HG02610 (cell line): ENCODE data around the gene HIRIP3.
"Not testable (repeated sequence)": the region's sequence is repeated elsewhere in the genome, so short reads cannot be mapped to it uniquely, and the experiment has no call there.

Experiments used
- ATAC-seq: cut with Tn5 transposase; IDR thresholded peaks from one replicate; pipeline ENCODE4 v1.9.1; 2021; ENCODE audit warnings: mild to moderate bottlenecking, moderate library complexity; ENCODE audit not compliant: unreplicated experiment

The HIRIP3 gene

DNA sequence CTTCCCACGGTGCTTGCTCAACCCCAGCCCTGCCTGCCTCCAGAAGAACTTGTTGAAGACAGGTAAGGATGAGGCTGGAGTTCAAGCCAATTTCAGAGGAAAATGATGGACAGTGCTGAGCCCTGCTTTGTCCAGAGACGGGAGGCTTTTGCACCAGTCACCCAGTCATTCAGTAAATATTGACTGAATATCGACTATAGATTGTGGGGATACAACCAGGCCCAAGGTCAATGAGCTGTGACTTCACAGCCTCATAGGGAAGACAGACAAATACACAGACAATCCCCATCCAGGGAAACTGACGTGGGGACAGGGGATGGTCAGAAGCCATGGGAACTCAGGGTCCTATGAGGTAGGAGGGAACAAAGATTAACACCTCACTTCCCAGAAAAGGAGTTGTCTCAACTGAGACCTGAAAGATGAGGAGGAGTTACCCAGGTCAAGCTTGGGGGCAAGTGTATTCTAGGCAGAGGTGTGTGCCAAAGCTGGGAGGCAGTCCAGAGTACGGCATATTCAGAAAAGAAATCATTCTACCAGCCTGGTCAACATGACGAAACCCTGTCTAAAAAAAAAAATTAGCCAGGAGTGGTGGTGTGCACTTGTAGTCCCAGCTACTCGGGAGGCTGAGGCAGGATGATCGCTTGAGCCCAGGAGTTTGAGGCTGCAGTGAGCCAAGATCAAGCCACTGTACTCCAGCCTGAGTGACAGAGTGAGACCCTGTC is 21.3 kb upstream of the HIRIP3 start:
- no peak for ATAC-seq

DNA sequence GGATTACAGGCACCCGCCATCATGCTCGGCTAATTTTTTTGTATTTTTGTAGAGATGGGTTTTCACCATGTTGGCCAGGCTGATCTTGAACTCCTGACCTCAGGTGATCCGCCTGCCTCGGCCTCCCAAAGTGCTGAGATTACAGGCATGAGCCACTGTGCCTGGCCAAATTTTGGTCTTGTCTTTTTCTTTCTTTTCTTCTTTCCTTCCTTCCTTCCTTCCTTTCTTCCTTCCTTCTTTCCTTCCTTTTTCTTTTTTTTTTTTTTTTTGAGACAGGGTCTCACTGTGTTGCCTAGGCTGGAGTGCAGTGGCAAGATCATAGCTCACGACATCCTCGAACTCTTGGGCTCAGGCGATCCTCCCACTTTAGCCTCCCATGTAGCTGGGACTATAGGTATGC is 20.0 kb upstream of the HIRIP3 start:
- ATAC-seq, result not testable (repeated sequence)

GRCh38 chr16:30012598-30012997 is 17.2 kb upstream of the HIRIP3 start:
- not testable (repeated sequence) for ATAC-seq

GRCh38 chr16:30011714-30012504 is 16.5 kb upstream of the HIRIP3 start:
- no peak for ATAC-seq

DNA sequence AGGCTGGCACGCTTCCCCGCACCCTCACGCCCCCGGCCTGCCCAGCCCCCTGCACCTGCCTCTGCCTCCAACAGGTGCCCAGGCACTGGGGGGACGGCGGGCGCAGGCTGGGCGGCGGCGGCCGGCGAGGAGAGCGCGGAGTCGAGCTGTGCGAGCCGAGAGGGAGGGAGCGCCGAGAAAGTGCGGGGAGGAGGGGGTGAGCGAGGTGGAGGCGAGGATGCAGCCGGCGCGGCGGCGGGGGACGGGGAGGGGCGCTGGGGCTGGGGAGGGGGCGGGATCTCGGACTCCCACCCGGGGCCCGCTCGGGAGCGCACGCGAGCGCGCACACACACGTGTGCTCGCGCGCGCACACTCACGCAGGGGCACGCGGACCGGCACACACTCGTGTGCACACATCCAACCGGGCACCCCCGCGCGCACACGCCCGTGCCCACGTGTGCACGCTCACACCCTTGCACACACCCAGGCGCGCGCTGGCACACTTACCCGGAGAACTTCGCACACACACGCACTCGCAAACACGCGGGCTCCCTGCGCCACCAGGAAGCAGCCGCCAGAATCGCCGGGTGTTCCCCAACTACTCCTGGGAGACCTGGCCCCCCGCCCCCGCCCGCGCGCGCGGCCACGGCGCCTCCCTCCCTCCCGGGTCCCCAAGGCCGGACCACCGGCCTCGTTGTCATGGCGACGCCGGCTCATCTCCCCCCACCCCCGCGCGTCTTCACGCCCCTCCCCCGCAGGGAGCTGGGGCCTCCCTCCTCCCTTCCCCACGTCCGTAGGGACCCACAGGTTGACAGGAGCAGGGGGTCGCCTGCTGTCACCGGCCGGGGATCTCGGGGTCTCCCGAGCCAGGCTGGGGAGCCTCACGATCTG is 15.7 kb upstream of the HIRIP3 start, which contains the start of gene DOC2A:
Gene DOC2A (minus strand): TSS at position 184 of the 870 bp plus-strand sequence. CDS start 805 bp downstream, outside the sequence.
- ATAC-seq, result no peak

GRCh38 chr16:30009990-30010843 is 14.8 kb upstream of the HIRIP3 start:
- no peak for ATAC-seq

GRCh38 chr16:30009085-30009862 is 13.9 kb upstream of the HIRIP3 start:
- no peak for ATAC-seq

GRCh38 chr16:30007378-30007895 is 12.0 kb upstream of the HIRIP3 start:
- ATAC-seq, result no peak

GRCh38 chr16:30006659-30007377 is 11.4 kb upstream of the HIRIP3 start:
- no peak for ATAC-seq

GRCh38 chr16:30006095-30006473 is 10.7 kb upstream of the HIRIP3 start:
- ATAC-seq, result no peak

DNA sequence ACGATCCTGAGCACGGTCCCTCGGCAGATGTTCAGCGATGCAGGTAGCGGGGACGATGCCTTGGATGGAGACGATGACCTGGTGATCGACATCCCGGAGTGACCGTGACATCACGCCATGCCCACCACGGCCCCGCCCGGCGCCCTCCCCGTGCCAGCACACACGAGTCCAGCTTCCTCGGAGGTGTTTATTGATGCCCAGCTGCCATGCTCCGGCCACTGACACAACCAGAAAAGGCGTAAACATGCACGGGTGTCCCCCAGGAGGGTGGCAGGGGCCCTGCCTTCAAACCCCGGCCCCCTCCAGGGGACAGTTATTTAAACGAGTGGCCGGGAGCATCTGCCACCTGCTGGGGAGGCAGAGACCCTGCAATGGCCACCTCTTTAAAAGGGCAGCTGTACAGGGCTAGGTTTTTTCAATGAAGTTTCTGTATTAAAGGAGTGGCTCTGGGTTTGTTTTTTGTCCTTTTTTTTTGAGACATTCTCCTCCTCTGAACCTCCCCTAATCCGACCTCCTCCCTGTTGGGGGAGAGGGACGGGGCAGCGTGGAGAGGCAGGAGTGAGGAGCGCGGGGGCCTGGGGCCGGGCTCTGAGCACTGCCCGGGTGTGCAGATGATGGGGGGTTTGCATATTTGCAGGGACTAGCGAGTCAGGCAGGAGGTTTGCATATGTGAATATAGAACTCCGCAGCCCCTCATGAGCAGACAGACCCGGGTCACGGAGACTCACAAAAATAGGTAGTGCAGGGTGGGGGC is 10.1 kb upstream of the HIRIP3 start:
- ATAC-seq, result no peak

DNA sequence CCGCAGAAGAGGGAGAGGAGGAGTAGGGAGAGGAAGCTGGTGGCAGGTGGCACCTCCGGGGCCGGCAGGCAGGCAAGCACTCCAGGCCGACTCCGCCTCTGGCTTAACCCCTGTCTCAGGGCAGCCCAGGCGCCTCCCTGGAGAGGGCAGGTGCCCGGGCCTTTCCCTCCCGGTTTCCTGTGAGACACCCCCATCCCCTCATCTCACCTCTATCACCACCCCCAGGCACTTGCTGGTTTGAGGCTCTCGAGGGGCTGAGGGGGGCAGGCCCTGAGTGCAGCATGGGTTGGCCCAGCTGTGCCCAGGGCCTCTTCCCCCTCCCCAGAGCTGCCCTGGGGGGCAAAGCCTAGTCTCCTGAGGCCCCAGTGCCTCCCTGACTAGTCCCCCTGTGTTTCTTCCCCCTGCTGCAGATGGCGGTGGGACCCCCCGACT is 9.4 kb upstream of the HIRIP3 start:
- ATAC-seq, result no peak

DNA sequence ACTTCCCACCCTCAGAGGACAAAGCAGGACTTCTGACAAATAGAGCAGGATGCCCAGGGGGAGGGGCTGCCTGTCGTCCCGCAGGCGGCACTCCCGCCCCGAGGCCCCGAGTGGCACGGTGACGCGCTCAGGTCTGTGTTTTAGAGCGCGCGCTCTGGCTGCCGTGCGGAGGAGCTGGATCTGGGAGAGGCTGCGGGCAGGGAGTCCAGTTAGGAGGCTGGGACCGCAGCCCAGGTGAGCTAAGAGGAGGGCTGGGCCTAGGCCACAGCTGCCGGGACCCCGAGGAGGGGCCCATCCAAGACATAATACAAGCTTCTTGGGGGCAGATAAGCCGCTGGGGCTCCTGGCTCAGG is 9.0 kb upstream of the HIRIP3 start:
- ATAC-seq, result no peak

- no peak for ATAC-seq
These were observed 8.4 kb upstream of the HIRIP3 start for GRCh38 chr16:30003670-30004423.

DNA sequence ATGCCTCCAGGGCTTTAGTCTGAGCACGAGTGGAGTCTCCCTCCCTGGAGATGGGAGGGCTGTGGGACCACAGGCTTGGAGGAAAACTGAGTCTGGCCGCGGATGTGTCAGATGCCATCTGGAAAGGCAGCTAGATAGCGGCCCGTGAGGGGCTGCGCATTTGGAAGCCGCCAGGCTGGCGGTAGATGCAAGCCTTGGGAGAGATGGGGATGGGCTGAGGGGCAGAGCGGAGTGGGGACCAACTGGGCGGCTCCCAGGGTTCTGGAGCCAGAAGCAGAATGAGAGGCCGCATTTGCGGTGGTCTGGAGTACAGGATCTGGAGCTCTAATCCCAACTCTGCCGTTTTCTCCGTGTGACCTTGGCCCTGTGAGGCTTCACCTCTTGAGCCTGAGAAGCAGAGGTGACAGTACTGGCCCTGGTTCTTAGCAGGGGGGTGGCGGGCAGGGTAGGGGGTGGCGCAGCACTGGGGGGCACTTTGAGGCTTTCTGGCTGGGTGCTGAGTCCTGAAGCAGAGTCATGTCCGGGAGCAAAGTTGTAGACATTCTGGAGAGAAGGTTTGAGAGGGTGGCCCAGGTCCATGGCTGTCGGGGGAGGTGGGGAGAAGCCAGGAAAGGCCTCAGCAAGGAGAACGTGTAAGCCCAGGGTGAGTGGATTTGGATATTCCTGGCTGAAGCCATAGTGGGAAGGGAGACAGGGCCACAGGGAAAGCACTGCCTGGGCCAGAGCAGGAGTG is 7.4 kb upstream of the HIRIP3 start:
- no peak for ATAC-seq

GRCh38 chr16:30000735-30001631 is 5.6 kb upstream of the HIRIP3 start:
- no peak for ATAC-seq
